Measurements from ENCODE around the gene DNAJB8.
A peak's percentile ranks its signal among the peaks of the same experiment; 100 is the strongest.

The DNAJB8 gene

DNA sequence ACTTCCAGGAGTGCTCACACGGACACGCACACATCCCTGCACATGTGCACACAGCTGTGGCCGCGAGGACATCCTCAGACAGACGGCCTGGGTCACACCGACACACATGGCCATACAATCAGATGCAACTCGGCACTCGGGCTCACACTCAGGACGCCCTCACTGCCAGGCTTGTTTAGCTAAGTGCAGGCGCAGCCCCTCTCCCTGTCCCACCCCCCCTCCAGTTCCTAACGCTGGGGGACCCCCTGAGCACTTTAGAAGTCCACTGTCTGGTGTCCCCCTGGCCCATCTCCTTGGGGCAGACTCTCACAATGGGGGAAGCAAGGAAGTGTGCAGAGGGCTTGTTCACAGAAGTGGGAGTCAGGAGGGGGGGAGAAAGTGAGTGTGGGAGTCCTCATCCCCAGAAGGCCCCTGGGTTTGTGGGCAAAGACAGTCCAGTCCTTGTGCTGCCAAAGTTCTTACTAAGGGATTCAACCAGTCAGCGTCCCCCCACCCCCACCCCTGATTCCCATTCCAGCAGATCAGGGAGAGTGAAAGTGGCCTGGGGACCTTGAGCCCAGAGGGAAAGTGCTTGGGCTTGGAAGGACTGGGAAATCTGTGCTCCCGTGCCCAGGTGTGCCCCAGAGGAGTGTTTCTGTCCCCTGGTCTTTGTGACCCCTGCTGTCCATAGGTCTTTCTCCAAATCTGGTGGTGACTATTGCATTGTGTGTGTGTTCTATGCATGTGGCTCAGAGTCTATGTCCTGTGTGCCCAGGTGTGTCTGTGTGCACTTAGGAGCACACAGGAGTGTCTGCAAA lies 27.1 kb upstream of the DNAJB8 start:
- no peak for DNase-seq

DNA sequence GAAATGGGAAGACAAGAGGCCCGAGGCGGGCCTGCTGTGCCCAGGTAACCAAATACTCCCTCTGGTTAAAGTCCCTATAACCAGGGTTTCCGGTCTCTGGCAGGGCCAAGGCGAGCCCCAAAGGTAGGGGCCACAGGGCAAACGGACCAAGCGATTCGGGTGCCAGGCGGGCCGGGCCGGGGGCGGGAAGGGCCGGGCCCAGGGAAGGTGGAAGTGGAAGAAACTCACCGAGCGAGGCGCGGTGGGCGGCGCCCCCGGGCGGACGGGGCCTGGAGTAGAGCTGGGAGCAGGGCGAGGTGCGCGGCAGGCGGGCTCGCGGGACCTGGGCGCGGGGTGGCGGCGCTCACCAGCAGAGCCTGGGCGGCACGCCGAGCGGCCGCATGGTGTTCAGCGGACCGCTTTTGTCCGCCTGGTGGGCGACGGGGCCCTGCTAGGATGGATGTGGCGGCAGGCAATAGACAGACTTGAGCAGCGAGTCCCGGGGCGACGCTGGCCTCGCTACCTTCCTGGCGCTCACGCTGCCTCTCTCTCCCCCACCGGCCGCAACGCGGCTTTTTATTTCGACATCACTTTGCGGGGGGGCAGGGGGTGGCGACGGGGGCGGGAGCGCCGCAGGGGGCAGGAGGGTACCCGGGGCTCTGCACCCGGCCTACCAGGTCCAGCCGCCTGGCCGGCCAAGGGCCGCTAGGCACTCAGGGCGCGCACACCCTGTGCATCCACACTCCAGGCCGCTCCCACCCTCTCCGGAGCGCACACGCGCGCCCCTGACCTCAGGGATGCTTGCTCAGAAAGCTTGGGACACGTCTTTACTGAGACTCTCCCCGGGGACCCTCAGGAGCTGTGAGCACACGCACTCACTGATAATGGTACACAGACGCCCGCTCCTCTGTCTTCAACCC lies 26.2 kb upstream of the DNAJB8 start, which contains the start of gene GATA2:
Gene GATA2, minus strand, starts transcription at position 531 of the 899 bp plus-strand sequence. CDS start 6,170 bp downstream, outside the sequence.
- no peak for DNase-seq

DNA sequence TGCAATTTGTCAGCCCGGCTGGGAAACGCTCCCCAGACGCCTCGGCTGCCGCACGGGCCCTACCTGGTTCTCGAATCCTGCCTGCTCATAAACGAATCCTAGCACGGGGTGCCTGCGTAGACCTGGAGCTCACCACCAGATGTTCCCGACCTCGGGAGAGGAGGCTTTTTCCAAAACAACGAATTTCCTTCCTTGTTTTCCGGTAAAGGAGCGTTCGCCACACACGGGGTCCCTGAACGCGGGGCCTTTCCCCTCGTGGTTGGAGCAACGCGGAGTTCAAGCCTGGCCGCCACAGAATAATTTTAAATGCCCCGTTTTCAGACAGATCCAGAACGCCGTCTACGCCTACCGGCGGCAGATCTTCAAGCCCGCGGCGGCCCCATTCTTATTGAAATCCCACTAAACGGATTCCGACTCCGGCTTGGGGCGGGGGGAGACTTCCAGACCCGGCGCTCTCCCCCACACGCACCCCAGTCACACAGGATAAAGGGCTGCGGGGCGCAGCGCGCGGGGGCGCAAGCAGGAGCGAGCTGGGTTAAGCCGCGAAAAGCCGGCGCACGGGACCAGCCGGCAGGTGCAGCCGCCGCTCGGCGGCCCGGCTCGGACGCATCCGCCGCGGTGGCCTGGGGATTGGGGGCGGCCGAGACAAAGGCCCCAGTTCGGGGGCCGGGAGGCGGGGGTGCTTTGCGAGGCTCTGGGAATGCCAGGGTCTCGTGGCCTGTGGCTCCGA lies 25.4 kb upstream of the DNAJB8 start:
- DNase-seq: no peak

DNA sequence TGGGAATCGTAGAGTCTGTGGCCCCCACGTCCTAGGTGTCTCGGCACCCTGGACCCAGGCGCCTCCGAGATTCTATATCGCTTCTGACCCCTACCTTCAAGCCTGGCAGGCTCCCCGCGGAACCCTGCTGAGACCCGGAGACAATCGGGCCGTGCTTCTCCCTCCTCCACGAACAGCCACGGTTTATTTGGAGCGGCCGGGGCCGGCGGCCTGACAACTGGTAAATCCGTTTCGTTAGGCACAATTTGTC lies 24.9 kb upstream of the DNAJB8 start:
- DNase-seq: no peak

DNA sequence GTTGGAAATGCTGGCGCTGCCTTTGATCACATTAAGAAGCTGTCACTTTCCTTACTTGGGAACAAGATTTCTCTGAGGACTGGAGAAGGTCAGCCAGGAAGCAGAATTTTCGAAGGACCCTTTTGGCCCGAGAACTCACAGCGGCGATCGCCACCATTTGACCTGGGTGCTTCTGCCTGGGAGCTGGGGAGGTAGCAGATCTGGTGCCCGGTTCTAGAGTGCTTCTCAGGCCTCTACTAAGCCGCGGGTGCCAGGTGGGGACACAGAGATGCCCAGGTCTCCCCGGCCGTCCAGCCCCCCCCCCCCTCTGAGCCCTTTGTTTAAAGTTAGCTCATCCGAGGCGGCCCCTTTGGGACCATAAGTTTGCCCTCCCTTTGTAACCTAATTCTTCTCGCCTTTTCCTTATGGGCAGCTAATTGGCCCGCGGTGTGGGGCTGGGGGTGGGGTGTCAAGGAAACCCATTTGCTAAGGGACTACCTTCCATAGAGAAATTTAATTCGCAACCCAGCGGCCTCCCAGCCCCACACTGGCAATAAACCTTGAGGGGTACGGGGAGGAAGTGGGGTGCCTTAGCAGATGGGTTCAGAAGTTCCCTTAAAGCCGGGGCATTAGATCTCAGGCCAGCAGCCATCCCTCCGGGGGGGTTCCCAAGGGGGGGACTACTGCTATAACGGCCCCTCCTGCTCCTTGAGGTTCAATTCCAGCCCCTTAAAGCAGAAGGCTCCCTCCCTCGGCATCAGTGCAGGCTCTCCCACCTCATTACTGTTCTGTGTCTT lies 24.4 kb upstream of the DNAJB8 start:
- DNase-seq: peak; percentile 72

DNA sequence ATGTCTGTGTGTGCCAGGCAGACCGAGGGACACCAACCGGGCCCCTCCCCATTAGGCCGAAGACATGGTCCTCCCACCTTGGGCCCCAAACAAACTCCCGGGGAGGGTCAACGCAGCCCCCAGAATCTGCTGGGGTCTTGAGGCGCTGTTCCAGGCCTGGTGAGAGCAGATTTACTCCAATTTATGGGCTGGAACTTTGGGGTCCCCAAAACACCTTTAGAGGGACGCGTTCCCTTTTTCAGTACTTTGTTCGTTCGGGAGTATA lies 23.9 kb upstream of the DNAJB8 start:
- no peak for DNase-seq

DNA sequence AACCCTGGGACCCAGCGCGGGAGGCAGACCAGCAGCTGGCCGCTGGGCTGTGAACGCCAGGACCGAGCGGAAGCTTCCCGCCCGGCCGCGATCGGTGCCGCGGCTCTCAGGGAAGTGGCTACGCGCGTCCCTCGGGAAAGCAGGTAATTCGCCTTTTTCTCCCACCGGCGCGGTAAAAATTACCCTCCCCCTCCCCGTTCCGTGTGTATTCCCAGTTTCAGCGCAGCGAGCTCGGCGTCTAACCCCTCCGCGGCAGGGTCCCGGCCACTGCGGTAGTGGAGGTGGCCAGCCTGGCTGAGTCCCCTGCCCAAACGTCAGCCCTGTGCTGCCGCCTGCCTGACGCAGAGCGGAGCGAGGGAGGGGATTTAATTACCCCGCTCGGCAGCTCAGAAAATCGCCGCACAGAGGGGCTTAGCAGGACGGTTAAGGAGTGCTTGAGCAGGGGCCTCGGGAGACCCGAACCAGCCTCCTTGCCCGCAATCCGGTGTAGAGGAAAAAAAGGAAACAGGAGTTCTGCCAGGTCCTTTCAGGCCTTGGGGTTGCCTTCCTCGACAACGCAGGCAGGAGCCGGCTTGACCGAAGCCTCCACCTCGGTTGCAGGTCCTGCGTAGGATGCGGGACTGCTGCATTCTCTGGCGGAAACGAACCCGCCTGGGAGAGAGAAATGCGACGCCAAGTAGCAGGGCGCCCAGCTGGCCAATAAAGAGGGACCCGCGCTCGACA lies 23.4 kb upstream of the DNAJB8 start:
- DNase-seq: no peak

DNA sequence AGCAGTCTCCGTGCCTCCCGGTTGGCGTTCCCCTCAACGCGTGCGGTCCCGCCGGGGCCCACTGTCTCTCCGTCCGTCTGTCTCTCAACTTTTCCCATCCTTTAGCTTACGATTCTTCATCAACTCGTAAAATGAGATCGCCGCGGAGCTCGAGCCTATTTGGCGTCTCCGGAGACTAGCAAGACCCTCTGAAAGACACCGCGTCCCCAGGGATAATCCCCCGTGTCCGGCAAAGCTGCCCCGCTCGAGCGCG lies 22.9 kb upstream of the DNAJB8 start:
- no peak for DNase-seq

DNA sequence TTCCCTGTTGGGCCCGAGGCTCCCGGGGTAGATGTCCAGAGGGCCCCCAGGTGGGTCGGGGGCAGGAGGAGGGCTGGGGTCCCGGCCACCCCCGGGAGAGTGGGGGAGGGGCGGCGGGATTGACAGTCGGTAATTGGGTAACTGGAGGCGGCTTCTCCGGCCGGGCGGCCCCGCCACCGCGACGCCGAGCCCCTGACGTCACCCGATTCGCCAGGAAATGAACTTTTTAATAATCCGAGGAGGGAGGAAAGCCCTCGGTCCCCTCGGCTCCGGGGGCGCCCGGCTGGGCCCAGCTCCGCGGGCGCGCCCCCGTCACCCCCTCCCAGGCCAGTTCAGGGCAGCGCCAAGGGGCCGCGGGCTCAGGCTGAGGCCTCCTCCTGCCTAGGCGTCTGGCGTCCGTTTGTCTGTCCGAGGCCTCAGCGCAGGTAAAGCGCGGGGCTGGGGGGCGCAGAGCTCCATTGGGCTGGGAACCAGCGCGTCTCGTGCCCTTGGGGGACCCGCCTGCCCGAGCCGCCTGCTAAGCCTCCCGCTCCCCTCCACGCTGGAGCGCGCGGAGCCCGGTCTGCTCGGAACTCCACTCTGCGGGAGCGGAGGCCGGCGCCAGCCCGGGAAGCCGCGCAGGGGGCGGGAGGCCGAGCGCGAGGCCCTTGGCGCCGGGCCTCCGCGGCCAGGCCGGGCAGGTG lies 22.4 kb upstream of the DNAJB8 start:
- no peak for DNase-seq

DNA sequence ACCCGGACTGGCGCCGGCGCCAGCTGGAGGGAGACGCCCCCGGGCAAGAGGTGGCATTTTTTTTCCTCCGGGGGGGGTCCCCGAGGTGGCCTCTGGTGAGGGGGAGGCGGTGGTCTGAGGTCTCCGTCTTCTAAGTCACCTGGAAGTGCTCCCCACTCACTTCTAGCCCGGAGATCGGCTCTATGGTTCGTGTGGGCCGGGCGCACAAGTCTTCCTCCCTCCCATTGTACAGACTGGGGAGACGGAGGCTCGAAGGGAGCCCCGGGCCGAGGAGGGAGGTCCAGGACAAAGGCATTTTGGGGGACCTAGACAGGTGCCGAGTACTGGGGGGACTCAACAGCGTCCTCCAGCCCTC lies 21.9 kb upstream of the DNAJB8 start:
- DNase-seq: no peak

DNA sequence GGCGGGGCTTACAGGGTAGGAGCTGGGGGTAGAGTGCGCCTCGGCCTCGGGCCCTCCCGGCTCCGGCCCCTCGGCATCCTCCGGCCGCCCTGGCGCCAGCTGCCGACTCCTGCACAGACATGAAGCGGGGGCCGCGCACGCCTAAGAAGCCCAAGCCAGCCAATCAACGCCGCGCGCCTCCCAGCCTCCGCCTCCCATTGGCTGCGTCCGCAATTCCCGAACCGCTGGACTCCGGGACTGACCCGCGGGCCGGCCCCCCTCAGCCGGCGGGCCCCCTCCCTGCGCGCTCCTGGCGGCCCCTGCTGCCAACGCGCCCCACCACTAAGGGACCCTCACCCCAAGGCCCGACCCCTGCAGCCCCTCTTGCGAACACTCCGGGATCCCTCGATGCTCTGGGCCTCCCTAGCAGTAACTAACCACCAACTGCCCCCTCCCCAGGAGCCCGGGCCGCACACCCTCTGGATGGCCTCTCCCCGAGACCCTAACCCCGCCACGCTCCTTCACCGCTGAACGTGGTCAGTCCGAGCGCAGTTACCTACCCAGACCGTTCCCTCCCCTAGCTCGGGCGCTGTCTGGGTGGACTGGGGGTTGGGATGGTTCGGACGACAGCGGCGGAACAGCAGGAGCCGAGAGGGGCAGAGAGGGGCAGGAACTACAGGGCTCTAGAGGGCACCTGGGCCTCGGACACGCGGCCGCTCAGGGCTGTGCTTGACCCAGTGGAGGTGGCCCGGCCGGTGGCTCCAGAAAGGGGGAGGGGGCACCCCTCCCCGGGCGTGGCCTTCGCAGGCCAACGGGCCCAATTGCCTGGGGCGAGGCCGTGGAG lies 21.3 kb upstream of the DNAJB8 start:
- peak; percentile 99 for DNase-seq

DNA sequence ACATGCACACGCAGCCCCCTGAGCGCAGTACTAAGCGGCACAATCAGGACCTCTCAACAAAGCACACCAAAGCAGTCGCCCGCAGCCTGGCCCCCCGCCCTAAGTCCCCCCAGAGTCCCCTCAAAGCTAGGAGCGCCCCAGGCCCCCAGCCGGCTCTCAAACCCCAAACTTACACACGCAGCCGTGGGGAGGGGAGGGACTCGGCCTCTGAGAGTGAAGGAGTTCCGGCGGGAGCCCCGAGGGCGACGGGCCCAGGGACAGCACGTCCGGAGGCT lies 20.8 kb upstream of the DNAJB8 start:
- no peak for DNase-seq

DNA sequence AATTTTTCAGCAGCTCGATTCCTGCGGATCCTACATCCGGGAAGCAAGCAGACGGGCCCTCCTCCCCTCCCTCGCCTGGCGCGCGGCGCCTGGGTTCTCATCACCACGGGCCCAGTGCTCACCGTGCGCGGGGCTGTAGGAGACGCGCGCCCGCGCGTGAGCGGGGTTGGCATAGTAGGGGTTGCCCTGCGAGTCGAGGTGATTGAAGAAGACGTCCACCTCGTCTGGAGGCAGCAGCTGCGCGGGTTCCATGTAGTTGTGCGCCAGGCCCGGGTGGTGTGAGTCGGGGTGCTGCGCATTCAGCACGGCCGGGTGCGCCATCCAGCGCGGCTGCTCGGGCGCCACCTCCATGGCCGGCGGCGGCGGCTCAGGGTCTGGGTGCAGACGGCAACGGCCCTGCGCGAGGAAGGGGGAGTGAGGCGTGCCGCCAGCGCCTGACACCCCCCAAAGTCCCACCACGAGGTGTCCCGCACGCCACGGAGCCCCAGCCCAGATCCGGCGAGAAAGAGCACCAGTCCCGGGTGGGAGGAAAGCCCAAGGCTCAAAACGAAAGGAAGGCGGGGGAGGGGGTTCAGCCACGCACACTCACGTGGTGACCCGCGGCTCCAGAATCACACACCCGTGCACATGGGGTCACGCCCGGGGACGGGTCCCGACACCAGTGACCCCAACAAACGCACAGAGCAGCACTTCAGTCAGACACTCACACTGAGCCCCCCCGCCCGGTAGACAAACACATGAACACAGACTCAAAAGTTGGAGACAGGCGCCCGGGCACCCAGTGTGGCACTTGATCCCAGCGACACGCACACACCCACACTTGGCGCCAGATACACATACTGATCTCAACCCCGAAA lies 20.2 kb upstream of the DNAJB8 start:
- DNase-seq: no peak

DNA sequence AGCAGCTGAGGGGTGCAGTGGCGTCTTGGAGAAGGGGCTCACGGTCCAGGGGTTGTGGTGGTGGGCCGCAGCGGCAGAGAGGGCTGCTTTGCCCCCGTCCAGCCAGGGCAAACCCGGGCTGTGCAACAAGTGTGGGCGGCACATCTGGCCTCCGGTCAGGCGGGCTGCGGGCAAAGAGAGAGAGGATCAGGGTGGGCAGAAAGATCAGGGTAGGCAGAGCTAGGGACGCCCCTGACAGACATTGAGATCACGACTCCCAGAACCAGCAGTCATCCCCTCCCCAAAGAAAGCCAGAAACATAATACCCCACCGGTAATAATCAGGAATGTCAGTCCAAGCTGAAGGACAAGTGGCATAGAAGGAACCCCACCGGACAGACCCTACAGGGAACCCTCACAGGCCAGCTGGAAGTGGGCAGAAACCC lies 19.5 kb upstream of the DNAJB8 start:
- DNase-seq: no peak

DNA sequence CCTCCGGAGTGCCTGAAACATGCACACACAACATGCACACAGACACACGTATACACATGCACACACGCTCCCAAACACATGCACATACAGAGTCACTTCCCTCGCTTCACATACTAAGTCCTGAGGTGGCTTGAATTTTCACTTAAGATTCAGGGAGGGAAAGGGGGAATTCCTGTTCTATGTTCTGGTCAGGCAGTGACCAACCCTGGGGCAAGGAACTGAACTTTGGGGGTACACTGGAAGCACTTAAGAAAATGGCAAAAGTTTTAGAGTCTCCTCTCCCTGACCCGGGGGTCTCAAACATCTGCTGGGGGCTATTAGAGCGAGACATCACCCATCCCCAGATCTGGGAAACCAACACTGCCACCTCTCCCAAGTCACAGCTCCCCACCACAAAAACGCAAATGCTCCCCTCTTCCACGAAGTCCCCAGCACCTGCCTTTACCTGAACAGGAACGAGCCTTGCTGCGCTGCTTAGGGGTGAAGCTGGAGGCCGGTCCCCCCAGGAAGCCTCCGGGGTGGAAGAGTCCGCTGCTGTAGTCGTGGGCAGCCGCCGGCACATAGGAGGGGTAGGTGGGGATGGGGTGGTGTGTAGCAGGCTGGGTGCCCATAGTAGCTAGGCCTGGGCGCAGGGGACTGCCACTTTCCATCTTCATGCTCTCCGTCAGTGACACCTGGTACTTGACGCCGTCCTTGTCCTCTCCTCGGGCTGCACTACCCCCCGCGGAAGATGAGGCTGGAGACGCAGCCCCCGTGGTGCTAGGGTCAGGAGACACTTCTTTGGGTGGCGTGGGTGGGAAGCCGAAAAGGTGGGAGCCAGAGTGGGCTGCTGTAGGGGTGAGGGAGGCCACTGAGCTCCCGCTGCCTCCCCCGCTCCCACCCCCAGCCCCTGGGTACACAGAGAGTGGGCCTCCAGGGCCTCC lies 18.9 kb upstream of the DNAJB8 start:
- DNase-seq: no peak

DNA sequence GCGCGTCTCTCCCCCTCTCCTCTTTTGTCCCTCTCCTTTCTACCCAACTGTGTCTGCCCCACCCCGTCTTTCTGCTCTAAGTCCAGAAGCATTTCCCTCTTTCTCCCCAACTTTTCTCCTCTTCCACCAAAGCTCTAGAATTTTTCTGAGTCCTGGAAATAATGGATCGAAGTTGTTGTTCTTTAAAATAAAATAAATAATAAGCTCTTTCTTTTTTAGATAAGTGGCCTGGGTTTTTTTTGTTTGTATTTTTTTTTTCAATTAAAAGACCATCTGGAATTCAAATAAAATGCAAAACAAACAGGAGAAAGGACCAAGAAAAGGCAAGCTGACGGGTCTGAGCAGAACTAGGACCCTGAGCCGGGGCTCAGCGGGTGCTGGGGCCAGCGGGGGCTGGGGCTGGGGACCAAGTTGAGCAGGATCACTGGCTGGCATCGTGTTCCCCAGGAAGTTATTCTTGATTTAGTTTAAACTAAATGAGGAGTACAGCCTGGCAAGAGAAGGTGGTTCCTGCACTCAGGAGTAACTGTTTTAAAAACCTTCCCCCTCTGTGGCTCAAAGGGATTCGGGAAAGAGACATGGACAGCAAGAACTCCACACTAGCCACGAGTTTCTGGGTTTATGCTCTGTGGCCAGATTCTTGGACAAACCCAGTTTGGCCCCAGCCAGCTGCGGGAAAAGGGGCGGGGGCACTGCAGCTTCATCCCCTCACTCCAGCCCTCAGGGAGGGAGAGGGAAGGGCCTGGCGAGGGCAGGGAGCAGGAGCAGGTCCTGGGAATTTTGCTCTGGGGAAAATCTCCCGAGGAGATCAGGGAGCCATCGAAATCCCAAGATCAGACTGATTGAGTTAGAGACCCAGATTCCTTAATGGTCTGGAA lies 18.0 kb upstream of the DNAJB8 start:
- DNase-seq: no peak

DNA sequence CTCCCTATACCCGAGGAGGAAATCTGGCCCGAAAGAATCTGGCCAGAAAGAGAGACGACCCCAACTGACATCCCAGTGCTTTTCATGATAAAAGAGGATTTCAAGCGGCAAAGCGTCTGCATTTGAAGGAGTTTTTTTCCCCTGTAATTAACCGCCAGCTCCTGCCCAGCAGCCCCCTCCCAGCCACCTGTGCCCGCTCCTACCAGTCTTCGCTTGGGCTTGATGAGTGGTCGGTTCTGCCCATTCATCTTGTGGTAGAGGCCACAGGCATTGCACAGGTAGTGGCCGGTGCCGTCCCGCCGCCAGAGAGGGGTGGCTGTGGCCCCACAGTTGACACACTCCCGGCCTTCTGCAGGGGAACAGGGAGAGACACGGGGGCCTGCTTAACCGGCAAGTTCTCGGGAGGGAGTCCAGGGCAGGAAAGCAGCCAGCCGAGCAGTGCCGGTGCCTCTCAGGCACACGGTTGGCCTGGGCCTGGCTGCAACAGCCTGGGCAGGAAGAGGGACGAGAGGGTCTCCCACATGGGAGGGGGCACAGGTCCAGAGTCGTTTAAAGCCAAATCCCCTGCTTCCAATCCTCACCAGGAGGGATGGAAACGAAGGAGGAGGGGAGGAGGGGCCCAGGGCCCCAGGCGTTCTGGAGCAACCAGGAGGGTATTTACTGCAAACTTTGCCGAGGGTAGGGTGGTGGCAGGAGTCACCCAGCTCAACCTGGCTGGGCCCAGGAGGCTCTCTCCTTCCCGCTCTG lies 17.1 kb upstream of the DNAJB8 start:
- no peak for DNase-seq
